SU-DHL-6 (cell line): Measurements from ENCODE around the gene ETV3L.

Experiments used
- H2AFZ ChIP-seq: fragments of 200-600 bp; sonication (generic); 2 replicates; pipeline ENCODE4 v1.6.1; 2014; ENCODE audit warnings: low read depth, mild to moderate bottlenecking, moderate library complexity, mixed read lengths, antibody characterized with exemption, low read length; ENCODE audit not compliant: severe bottlenecking
- H3F3A ChIP-seq: fragments of 200-600 bp; shearing (Covaris generic); 2 replicates; pipeline ENCODE4 v1.6.0; 2016; ENCODE audit warnings: antibody characterized with exemption, mild to moderate bottlenecking; ENCODE audit not compliant: insufficient read depth
- H3K27ac ChIP-seq: fragments of 200-600 bp; sonication (generic); 2 replicates; pipeline ENCODE4 v1.5.1; 2016; ENCODE audit warnings: low read depth, mild to moderate bottlenecking, low read length, moderate library complexity, mixed read lengths
- H3K27me3 ChIP-seq: fragments of 200-600 bp; sonication (generic), shearing (Covaris generic); 2 replicates; pipeline ENCODE4 v1.6.0; 2014; ENCODE audit warnings: mild to moderate bottlenecking, low read length
- H3K36me3 ChIP-seq: fragments of 200-600 bp; sonication (generic); 2 replicates; pipeline ENCODE4 v1.6.1; 2014; ENCODE audit warnings: mild to moderate bottlenecking, low read length, mixed read lengths
- H3K4me2 ChIP-seq: fragments of 300-600, 200-600 bp; shearing (Covaris generic), sonication (generic); 2 replicates; pipeline ENCODE4 v1.6.0; 2014; ENCODE audit warnings: low read length, low read depth, mild to moderate bottlenecking; ENCODE audit not compliant: poor library complexity, severe bottlenecking
- H3K4me3 ChIP-seq: fragments of 200-600 bp; sonication (generic); 2 replicates; pipeline ENCODE4 v1.5.1; 2014; ENCODE audit warnings: antibody characterized with exemption, low read length, mild to moderate bottlenecking, mixed read lengths; ENCODE audit not compliant: insufficient read depth, poor library complexity, severe bottlenecking
- H3K79me2 ChIP-seq: fragments of 200-600 bp; sonication (generic); 2 replicates; pipeline ENCODE4 v1.6.1; 2014; ENCODE audit warnings: mild to moderate bottlenecking, low read length, moderate library complexity; ENCODE audit not compliant: insufficient read depth
- H3K9ac ChIP-seq: fragments of 200-600 bp; sonication (generic); 2 replicates; pipeline ENCODE4 v1.7.0; 2014; ENCODE audit warnings: mild to moderate bottlenecking, low read length
- H3K9me2 ChIP-seq: fragments of 200-600 bp; sonication (generic); replicated peaks from 2 replicates; pipeline ENCODE4 v1.6.1; 2014; ENCODE audit warnings: low read length; ENCODE audit not compliant: insufficient read depth
- H3K9me3 ChIP-seq: fragments of 200-600 bp; sonication (generic); 2 replicates; pipeline ENCODE4 v1.6.1; 2014; ENCODE audit warnings: low read length, mixed read lengths; ENCODE audit not compliant: insufficient read depth
- H4K20me1 ChIP-seq: fragments of 200-600 bp; sonication (generic); 2 replicates; pipeline ENCODE4 v1.6.1; 2014; ENCODE audit warnings: low read depth, mild to moderate bottlenecking, antibody characterized with exemption, low read length, moderate library complexity, mixed read lengths
- CTCF ChIP-seq: fragments of 200-600 bp; sonication (generic); IDR thresholded peaks from one replicate; pipeline ENCODE4 v1.5.1; 2017; ENCODE audit warnings: antibody characterized with exemption, mild to moderate bottlenecking, low read length, moderate library complexity; ENCODE audit not compliant: insufficient read depth, poor library complexity, severe bottlenecking
- EZH2phosphoT487 ChIP-seq: fragments of 200-600 bp; sonication (generic), shearing (Covaris generic); conservative IDR thresholded peaks from 2 replicates; pipeline ENCODE4 v1.6.1; 2018; ENCODE audit warnings: mild to moderate bottlenecking, antibody characterized with exemption, low read length, moderate library complexity, mixed read lengths

Gene ETV3L

GRCh38 chr1:157137408-157138219 is 38.0 kb upstream of the ETV3L start:
- no peak overlapping the region for H3K27ac ChIP-seq
- peak overlapping the region; percentile 80 for H3K9ac ChIP-seq
- H3K4me3 ChIP-seq, result peak overlapping the region; percentile 63
- TF ChIP-seq CTCF (no peak), EZH2phosphoT487 (no peak)
- H3K36me3 ChIP-seq, result no peaks in the 10 kb centered on the region; the same call in 1 of the 2 replicates
- peak overlapping the region; percentile 58 for H3K4me2 ChIP-seq
- peaks cover 21% of the 10 kb centered on the region for H3K79me2 ChIP-seq
- peaks cover 19% of the 10 kb centered on the region for H3F3A ChIP-seq
- H3K27me3 ChIP-seq, result no peaks in the 10 kb centered on the region
- no peaks in the 10 kb centered on the region for H4K20me1 ChIP-seq
- no peaks in the 10 kb centered on the region for H3K9me2 ChIP-seq
- H2AFZ ChIP-seq, result peak overlapping the region; percentile 99
- H3K9me3 ChIP-seq, result no peaks in the 10 kb centered on the region

GRCh38 chr1:157137046-157137407 is 37.4 kb upstream of the ETV3L start:
- Histone ChIP-seq H3K9me2 (no peaks in the 10 kb centered on the region), H3K9me3 (no peaks in the 10 kb centered on the region), H3K9ac (peak overlapping the region; percentile 80), H2AFZ (no peak overlapping the region), H3K4me3 (peak overlapping the region; percentile 63), H3K36me3 (peaks cover 3% of the 10 kb centered on the region; the same call in 1 of the 2 replicates), H3F3A (peaks cover 19% of the 10 kb centered on the region), H3K27me3 (no peaks in the 10 kb centered on the region), H4K20me1 (no peaks in the 10 kb centered on the region), H3K79me2 (peaks cover 21% of the 10 kb centered on the region), H3K4me2 (peak overlapping the region; percentile 58), H3K27ac (no peak overlapping the region)
- TF ChIP-seq EZH2phosphoT487, result no peak
- no peak for TF ChIP-seq CTCF

GRCh38 chr1:157136133-157136532 is 36.5 kb upstream of the ETV3L start:
- H3K79me2 ChIP-seq, result peaks cover 21% of the 10 kb centered on the region
- no peaks in the 10 kb centered on the region for H3K9me3 ChIP-seq
- H3K9ac ChIP-seq, result no peak overlapping the region; the same call in 1 of the 2 replicates
- H3F3A ChIP-seq, result peaks cover 19% of the 10 kb centered on the region
- no peak overlapping the region for H2AFZ ChIP-seq
- H3K27ac ChIP-seq, result no peak overlapping the region
- H3K9me2 ChIP-seq, result no peaks in the 10 kb centered on the region
- TF ChIP-seq EZH2phosphoT487 (no peak), CTCF (no peak)
- no peak overlapping the region for H3K4me3 ChIP-seq
- H3K27me3 ChIP-seq, result no peaks in the 10 kb centered on the region
- H3K4me2 ChIP-seq, result peak overlapping the region; percentile 58
- H3K36me3 ChIP-seq, result peaks cover 8% of the 10 kb centered on the region; the same call in 1 of the 2 replicates
- H4K20me1 ChIP-seq, result no peaks in the 10 kb centered on the region
